ENCODE measurements around the gene GPI.

Gene GPI

GRCh38 chr19:34337739-34338138, 27.3 kb upstream of the GPI start:
- H3K4me1 ChIP-seq = no peaks in the 10 kb centered on the region
- no peak overlapping the region for H3K27ac ChIP-seq
- H3K36me3 ChIP-seq (ENCODE audit: control insufficient read depth, insufficient read depth, low read length) = no peaks in the 10 kb centered on the region
- H3K4me2 ChIP-seq (ENCODE audit: low read length) = no peak overlapping the region
- no peak overlapping the region for H3K4me3 ChIP-seq (ENCODE audit: low read depth, low read length)
- TF ChIP-seq, protein P1, sequence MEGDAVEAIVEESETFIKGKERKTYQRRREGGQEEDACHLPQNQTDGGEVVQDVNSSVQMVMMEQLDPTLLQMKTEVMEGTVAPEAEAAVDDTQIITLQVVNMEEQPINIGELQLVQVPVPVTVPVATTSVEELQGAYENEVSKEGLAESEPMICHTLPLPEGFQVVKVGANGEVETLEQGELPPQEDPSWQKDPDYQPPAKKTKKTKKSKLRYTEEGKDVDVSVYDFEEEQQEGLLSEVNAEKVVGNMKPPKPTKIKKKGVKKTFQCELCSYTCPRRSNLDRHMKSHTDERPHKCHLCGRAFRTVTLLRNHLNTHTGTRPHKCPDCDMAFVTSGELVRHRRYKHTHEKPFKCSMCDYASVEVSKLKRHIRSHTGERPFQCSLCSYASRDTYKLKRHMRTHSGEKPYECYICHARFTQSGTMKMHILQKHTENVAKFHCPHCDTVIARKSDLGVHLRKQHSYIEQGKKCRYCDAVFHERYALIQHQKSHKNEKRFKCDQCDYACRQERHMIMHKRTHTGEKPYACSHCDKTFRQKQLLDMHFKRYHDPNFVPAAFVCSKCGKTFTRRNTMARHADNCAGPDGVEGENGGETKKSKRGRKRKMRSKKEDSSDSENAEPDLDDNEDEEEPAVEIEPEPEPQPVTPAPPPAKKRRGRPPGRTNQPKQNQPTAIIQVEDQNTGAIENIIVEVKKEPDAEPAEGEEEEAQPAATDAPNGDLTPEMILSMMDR (IDR thresholded peaks at IDR 0.05) = no peak
- no peaks in the 10 kb centered on the region for H3K27me3 ChIP-seq (ENCODE audit: control insufficient read depth, insufficient read depth, low read length)
- H3K9ac ChIP-seq = no peak overlapping the region
- no peaks in the 10 kb centered on the region for H3K9me3 ChIP-seq (ENCODE audit: control insufficient read depth, low read length)
- H2AFZ ChIP-seq = no peak overlapping the region
- H3K79me2 ChIP-seq = peaks cover 5% of the 10 kb centered on the region

DNA sequence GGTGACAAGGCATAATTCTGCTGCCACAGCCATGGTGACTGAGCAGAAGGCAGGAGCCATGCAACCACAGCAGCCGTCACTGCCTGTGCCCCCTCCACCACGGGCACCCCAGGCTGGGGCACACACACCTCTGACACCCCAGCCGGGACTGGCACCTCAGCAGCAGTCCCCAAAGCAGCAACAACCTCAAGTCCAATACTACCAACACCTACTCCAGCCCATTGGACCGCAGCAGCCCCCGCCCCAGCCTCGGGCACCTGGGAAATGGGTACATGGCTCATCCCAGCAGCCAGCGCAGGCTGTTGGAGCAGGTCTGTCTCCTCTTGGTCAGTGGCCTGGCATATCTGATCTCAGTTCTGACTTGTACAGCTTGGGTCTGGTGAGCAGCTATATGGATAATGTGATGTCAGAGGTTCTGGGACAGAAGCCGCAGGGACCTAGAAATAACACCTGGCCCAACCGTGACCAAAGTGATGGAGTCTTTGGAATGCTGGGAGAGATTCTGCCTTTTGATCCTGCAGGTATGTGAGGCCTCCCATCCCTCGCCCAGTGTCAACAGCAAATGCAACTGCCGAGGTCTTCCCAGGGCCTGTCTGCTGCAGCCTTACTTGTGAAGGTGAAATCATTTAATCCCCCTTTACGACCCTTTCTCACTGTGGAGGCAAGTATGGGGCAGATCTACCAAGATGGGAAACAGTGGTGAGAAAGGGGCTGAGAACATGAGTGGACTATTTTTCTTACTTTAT, 22.9 kb upstream of the GPI start:
- H3K4me1 ChIP-seq = no peaks in the 10 kb centered on the region

GRCh38 chr19:34343751-34344150, 21.2 kb upstream of the GPI start:
- TF ChIP-seq, protein P1 (IDR thresholded peaks at IDR 0.05) = no peak
- H3K79me2 ChIP-seq = peaks cover 6% of the 10 kb centered on the region
- H3K36me3 ChIP-seq (ENCODE audit: control insufficient read depth, insufficient read depth, low read length) = no peaks in the 10 kb centered on the region
- no peaks in the 10 kb centered on the region for H3K27me3 ChIP-seq (ENCODE audit: control insufficient read depth, insufficient read depth, low read length)
- H3K9me3 ChIP-seq (ENCODE audit: control insufficient read depth, low read length) = no peaks in the 10 kb centered on the region
- H2AFZ ChIP-seq = no peak overlapping the region
- H3K4me2 ChIP-seq (ENCODE audit: low read length) = no peak overlapping the region
- no peak overlapping the region for H3K4me3 ChIP-seq (ENCODE audit: low read depth, low read length)
- H3K4me1 ChIP-seq = no peaks in the 10 kb centered on the region
- H3K9ac ChIP-seq = no peak overlapping the region
- no peak overlapping the region for H3K27ac ChIP-seq

More for the DNA sequence above, 22.9 kb upstream of the GPI start:
- peaks cover 9% of the 10 kb centered on the region for H3K79me2 ChIP-seq
- TF ChIP-seq, protein P1 (IDR thresholded peaks at IDR 0.05) = no peak
- no peaks in the 10 kb centered on the region for H3K36me3 ChIP-seq (ENCODE audit: control insufficient read depth, insufficient read depth, low read length)
- H3K4me3 ChIP-seq (ENCODE audit: low read depth, low read length) = no peak overlapping the region
- H3K9ac ChIP-seq = no peak overlapping the region
- no peak overlapping the region for H3K27ac ChIP-seq
- H3K9me3 ChIP-seq (ENCODE audit: control insufficient read depth, low read length) = no peaks in the 10 kb centered on the region
- H3K27me3 ChIP-seq (ENCODE audit: control insufficient read depth, insufficient read depth, low read length) = no peaks in the 10 kb centered on the region
- H2AFZ ChIP-seq = no peak overlapping the region
- no peak overlapping the region for H3K4me2 ChIP-seq (ENCODE audit: low read length)

DNA sequence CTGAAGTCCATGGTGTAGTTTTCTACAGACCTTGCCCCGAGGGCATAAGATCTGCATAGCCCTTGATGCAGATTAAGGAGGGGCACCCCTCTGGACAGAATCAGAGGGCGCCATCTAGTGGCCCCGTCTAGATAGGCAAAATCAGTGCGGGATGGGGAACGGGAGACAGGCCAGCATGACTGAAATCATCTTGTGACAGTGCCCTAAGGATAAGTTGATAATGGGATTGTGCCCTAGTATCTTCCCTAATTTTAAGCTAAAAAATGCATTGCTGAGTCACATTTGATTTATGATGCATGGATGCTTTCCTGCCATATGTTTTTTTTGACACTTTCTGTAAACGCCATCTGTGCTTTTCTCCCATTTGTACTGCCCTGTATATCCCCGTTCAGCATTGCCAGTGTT, 19.0 kb upstream of the GPI start:
- Histone ChIP-seq H2AFZ (no peak overlapping the region), H3K9ac (no peak overlapping the region), H3K4me2 (ENCODE audit: low read length) (no peak overlapping the region), H3K4me1 (no peaks in the 10 kb centered on the region), H3K4me3 (ENCODE audit: low read depth, low read length) (no peak overlapping the region), H3K27me3 (ENCODE audit: control insufficient read depth, insufficient read depth, low read length) (no peaks in the 10 kb centered on the region), H3K36me3 (ENCODE audit: control insufficient read depth, insufficient read depth, low read length) (no peaks in the 10 kb centered on the region), H3K27ac (no peak overlapping the region), H3K79me2 (peaks cover 8% of the 10 kb centered on the region), H3K9me3 (ENCODE audit: control insufficient read depth, low read length) (no peaks in the 10 kb centered on the region)
- TF ChIP-seq, protein P1 (IDR thresholded peaks at IDR 0.05) = peak; percentile 57

Data from parathyroid adenoma (tissue), 2 donors.